GM12892 (cell line): ENCODE data around the gene CT47A1. TPM values are rescaled to one million over a fixed set of nuclear protein-coding genes. Genes with fewer than 3 reads are reported as not detected.
"Not testable (repeated sequence)": the region's sequence is repeated elsewhere in the genome, so short reads cannot be mapped to it uniquely, and the experiment has no call there.

Experiments used
- DNase-seq: peaks from one replicate; pipeline ENCODE4 v3.0.0; 2011; ENCODE audit not compliant: insufficient read length
- FAIRE-seq: peaks from 2 replicates; lab custom pipeline; 2011; peaks lifted over from hg19 to GRCh38; lab: Jason Lieb, UNC
- POLR2A ChIP-seq: IDR thresholded peaks from 2 replicates; pipeline ENCODE4 v1.6.1; 2011; ENCODE audit warnings: low read depth, low read length, control low read depth
- POLR2AphosphoS5 ChIP-seq: IDR thresholded peaks from 2 replicates; pipeline ENCODE4 v1.6.1; 2011; ENCODE audit warnings: low read depth, low read length, control low read depth
- TAF1 ChIP-seq: IDR thresholded peaks from 2 replicates; pipeline ENCODE4 v1.6.1; 2011; ENCODE audit warnings: low read depth, mild to moderate bottlenecking, control low read depth, low read length, borderline replicate concordance
- polyA plus RNA-seq: library from polyadenylated mRNA; unstranded; fragments of >200 nt; gene quantifications from one replicate; pipeline ENCODE4 v1.2.1, GENCODE V29; 2012; ENCODE audit warnings: missing spikeins, inconsistent platforms; ENCODE audit not compliant: missing spikeins

Gene CT47A1
- not detected for polyA plus RNA-seq

DNA sequence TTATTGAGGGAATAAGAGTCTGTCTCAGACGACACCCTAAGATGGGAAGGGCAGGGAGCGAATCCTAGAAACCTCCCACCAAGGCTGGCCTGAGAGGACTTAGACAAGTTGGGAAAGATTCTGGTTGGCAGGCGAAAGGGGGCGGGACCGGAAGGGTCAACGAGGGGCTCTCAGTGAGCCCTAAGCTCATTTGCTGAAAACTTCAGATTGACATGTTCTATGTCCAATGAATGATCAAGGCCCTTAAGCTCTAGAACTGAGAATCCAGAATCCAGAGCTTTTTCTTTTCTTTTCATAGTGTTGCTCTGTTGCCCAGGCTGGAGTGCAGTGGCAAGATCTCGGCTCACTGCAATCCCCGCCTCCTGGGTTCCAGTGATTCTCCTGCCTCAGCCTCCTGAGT lies at the start of gene CT47A1:
TSS of gene CT47A1 (minus strand) at position 101 of the 400 bp plus-strand sequence. CDS start 231 bp downstream, outside the sequence.
- not testable (repeated sequence) for FAIRE-seq, DNase-seq

DNA sequence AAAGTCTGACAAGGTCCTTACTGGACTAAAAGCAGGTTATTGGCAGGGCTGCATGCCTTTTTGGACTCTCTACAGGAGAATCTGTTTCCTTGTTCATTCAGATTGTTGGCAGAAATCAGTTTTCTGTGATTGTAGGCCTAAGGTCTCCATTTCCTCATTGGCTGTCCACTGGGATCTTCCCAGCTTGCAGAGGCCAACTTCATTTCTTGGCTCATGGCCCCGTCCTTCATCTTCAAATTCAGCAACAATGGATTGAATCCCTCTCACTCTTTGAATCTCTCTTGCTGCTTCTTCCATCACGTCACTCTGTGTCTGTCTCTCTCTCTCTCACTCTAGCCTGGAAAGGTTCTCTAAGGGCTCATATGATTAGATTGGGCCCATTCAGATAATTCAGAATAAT lies 47.0 kb upstream of the CT47A1 start:
- TF ChIP-seq POLR2A (no peak), TAF1 (no peak), POLR2AphosphoS5 (no peak)
- no peak for DNase-seq
- FAIRE-seq: no peak

DNA sequence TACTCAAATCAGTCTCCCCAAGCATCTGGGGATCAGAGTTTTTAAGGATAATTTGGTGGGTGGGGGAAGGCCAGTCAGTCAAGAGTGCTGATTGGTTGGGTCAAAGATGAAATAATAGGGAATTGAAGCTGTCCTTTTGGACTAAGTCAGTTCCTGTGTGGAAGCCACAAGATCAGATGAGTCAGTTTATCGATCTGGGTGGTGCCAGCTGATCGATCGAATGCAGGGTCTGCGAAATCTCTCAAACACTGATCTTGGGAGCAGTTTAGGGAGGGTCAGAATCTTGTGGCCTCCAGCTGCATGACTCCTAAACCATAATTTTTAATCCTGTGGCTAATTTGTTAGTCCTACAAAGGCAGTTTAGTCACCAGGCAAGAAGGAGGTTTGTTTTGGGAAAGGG lies 44.5 kb upstream of the CT47A1 start:
- TF ChIP-seq POLR2AphosphoS5: no peak
- no peak for TF ChIP-seq TAF1
- no peak for TF ChIP-seq POLR2A
- DNase-seq (no peak), FAIRE-seq (no peak)

- FAIRE-seq (no peak), DNase-seq (no peak)
- TF ChIP-seq POLR2AphosphoS5: no peak
- no peak for TF ChIP-seq TAF1
- TF ChIP-seq POLR2A: no peak
Measured at GRCh38 chrX:121028419-121028818, 42.9 kb upstream of the CT47A1 start.

DNA sequence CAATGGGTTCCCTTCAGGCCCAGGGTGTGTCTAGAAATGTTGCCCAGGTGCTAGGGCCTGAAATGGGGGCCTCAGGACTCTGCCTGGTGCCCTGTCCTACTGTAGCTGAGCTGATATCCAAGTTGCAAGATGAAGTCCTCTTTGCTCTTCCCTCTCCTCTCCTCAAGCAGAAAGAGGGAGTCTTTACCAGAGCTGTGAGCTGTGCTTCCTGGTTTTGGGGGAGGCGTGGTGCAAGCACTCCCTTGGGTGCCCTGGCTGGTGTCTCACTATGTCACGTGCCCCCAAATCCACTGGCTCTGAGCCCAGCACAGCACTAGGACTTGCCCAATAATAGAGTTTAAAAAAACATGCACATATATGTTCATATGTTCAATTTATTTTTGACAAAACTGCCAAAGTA lies 29.3 kb upstream of the CT47A1 start:
- no peak for TF ChIP-seq POLR2AphosphoS5
- no peak for TF ChIP-seq TAF1
- TF ChIP-seq POLR2A: no peak
- DNase-seq: no peak
- FAIRE-seq: no peak

DNA sequence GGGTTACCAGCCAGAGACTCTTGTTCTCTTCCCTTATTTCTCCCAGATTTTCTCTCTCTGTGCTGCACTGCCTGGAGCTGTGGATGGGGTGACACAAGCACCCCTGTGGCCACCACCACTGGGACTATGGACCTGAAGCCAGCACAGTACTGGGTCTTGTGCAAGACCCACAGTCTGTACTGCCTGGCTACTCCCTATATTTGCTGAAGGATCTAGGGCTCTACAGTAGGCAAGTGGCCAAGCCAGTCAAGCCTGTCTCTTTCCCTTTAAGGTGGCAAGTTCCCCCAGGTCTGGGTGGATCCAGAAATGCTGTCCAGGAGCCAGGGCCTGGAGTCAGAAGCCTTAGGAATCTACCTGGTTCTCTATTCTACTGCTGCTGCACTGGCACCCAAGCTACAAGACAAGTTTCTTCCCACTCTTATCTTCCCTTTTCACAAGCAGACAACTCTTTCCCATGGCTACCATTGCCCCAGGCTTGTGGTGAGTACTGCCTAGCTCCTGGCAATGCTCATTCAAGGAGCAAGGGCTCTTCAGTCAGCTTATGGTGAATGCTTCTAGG lies 28.4 kb upstream of the CT47A1 start:
- DNase-seq (no peak), FAIRE-seq (no peak)
- TF ChIP-seq POLR2AphosphoS5 (no peak), TAF1 (no peak), POLR2A (no peak)

DNA sequence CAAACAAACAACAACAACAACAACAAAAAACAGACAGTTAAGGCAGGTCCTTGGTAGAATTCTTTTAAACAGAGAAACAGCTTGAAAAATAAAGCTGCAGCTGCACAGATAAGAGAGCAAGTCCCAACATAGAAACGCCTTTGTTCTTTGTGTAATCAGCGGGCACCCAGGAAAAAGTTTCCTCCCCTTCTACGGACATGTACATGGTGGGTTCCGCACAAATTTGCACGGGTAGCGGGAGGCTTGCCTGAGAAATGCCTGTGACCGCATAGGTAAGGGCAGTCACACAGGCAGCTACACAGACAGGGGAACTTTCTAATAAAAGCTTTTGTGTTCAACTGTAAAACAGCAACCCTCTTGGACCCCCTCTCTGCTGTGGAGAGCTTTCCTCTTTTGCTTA lies 25.7 kb upstream of the CT47A1 start:
- FAIRE-seq (no peak), DNase-seq (no peak)
- no peak for TF ChIP-seq POLR2AphosphoS5
- TF ChIP-seq TAF1: no peak

GRCh38 chrX:121010218-121010617 lies 24.7 kb upstream of the CT47A1 start:
- TF ChIP-seq TAF1: no peak
- TF ChIP-seq POLR2AphosphoS5: no peak
- TF ChIP-seq POLR2A: no peak
- DNase-seq: no peak
- no peak for FAIRE-seq

GRCh38 chrX:121009764-121010163 lies 24.2 kb upstream of the CT47A1 start:
- DNase-seq (no peak), FAIRE-seq (no peak)
- no peak for TF ChIP-seq POLR2A
- no peak for TF ChIP-seq POLR2AphosphoS5
- no peak for TF ChIP-seq TAF1

DNA sequence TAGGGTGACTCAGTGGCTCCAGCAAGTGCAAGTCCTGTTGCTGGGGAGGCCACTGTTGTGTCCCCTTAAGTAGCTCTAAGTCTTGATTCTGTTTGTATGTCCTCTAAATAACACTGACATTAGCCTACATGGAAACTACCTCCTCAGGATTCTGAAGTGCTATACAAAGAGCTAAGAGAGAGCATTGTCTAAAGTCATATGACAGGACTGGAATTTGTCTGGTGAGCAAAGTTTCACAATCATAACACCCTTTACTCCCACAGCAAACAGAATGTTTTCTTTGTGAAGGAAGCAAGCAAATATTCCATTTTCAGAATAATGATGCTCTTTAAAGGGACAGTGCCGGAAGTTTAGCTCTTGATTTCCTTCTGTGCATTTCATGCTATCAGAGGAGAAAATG lies 23.4 kb upstream of the CT47A1 start:
- TF ChIP-seq POLR2AphosphoS5 (no peak), POLR2A (no peak), TAF1 (no peak)
- FAIRE-seq: no peak
- DNase-seq: no peak

GRCh38 chrX:121000589-121000988 lies 15.0 kb upstream of the CT47A1 start:
- no peak for TF ChIP-seq POLR2A
- TF ChIP-seq POLR2AphosphoS5: no peak
- no peak for TF ChIP-seq TAF1
- DNase-seq: no peak
- FAIRE-seq: no peak

DNA sequence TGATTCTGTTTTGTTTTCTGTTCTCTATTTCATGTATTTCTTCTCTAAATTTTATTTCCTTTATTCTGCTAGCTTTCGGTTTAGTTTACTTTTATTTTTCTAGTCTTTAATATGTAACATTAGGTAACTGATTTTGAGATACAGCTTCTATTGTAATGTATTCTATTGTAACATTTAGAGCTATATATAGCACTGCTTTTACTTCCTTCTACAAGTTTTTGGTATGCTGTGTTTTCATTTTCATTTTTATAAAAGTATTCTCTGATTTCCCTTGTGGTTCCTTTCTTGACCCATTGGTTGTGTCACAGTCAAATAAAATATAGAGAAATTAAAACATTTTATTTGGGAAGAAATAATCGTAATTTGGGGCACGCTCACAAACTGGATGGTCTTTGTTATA lies 13.9 kb upstream of the CT47A1 start:
- FAIRE-seq (no peak), DNase-seq (no peak)
- TF ChIP-seq POLR2A: no peak
- no peak for TF ChIP-seq POLR2AphosphoS5
- no peak for TF ChIP-seq TAF1

DNA sequence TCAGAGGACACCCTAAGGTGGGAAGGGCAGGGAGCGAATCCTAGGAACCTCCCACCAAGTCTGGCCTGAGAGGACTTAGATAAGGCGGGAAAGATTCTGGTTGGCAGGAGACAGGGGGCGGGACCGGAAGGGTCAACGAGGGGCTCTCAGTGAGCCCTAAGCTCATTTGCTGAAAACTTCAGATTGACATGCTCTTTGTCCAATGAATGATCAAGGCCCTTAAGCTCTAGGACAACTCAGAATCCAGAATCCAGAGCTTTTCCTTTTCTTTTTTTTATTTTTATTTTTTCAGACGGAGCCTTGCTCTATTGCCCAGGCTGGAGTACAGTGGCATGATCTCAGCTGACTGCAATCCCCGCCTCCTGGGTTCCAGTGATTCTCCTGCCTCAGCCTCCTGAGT lies 29.1 kb downstream of the CT47A1 start, which contains the start of gene CT47A7:
TSS of gene CT47A7 (minus strand) at position 101 of the 400 bp plus-strand sequence. CDS start 255 bp downstream, outside the sequence.
- not testable (repeated sequence) for FAIRE-seq, DNase-seq
